GM12801 (cell line): ENCODE data around the gene WDR41.

ENCODE experiments used
- TF ChIP-seq, protein P1 (sequence below): IDR thresholded peaks from one replicate; pipeline ENCODE4 v1.5.1; 2011; ENCODE audit warnings: control low read depth; ENCODE audit not compliant: insufficient read length; ENCODE audit errors: extremely low read depth

The WDR41 gene

DNA sequence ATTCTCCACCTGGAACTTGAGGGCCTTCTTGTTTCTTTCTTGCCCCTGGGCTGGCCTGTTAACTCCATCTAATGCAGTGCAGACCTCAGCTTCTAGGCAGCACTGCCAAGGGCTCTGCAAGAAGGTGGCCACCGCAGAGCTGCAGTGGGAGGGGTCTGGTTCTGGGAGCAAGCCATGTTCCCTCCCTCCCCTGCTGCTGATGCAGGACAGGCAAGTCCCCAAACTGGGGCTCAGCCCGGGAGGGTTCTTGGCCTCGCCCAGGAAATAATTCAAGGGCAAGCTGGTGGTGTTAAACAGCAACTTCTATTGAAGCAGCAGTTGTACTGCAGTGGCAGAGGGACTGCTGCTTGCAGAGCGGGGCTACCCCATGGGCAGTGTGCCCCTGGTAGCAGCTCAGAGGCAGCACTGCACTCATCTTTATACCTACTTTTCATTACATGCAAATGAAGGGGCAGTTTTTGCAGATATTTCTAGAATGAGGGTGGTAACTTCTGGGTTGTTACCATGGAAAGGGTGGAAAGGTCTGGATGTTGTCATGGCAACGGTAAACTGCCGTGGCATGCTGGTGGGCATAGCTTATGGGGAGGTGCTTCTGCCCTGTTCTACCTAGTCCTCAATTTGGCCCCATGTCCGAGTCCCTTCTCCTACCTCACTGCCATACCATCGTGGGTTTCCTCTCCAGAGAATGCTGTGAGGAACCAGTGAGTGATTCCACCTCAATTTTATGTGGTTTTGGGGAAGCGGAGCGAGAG lies 82.1 kb downstream of the WDR41 start:
- TF ChIP-seq, protein P1, sequence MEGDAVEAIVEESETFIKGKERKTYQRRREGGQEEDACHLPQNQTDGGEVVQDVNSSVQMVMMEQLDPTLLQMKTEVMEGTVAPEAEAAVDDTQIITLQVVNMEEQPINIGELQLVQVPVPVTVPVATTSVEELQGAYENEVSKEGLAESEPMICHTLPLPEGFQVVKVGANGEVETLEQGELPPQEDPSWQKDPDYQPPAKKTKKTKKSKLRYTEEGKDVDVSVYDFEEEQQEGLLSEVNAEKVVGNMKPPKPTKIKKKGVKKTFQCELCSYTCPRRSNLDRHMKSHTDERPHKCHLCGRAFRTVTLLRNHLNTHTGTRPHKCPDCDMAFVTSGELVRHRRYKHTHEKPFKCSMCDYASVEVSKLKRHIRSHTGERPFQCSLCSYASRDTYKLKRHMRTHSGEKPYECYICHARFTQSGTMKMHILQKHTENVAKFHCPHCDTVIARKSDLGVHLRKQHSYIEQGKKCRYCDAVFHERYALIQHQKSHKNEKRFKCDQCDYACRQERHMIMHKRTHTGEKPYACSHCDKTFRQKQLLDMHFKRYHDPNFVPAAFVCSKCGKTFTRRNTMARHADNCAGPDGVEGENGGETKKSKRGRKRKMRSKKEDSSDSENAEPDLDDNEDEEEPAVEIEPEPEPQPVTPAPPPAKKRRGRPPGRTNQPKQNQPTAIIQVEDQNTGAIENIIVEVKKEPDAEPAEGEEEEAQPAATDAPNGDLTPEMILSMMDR, result no peak

DNA sequence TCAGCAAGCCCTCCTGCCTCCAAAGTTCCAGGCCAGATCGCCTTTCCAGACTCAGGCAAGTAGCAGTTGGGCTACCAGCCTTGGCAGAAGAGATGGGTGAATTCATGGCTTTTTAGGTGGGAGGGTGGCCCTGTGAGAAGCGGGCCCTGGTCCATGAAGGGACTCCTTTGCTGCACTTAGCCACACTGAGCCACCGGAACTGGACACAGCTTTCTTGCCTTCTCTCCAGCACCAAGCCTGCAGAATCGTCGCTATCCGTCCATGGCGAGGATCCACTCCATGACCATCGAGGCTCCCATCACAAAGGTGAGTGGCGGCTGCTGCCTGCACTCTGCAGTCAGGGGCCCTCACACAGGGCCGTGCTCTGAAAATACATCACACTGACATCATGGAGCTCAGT lies 85.0 kb downstream of the WDR41 start:
- TF ChIP-seq, protein P1, result no peak

DNA sequence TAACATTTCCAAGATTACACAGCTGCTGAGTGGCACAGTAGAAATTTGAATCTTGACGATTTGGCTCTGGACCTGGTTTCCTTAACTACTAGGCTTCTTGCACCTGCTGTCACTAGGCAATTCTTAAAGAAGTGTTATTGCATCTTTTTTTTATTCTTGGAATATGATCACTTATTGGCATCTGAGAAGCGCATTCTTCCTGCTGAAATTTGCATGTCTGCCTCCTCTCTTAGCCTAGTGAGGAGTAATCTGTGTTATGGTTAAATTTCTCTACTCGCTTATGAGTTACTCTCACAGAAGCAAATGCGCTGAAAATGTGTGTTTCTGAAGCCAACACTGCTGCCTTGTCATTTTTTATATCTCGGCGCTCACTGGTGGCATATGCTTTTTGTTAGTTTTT lies 89.3 kb downstream of the WDR41 start:
- TF ChIP-seq, protein P1, result no peak

DNA sequence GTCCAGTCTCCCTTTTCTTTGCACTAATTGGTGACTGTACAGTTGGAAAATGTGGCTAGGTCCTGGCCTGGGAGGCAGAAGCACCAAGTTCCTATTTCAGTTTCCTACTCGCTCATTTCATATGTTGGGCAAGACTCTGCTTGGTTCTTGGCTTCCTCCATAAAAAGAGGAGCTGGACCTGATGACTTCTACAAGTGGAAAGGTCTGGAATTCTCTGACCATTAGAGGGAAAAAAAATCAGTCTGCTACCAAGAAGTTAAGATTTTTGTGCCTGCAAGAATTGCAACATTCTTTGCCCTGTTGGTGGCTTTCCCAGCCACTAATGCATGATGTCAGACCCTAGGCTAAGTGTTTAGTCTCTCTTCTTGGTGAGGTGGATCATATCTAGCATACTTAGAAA lies 91.5 kb downstream of the WDR41 start:
- TF ChIP-seq, protein P1, result no peak

DNA sequence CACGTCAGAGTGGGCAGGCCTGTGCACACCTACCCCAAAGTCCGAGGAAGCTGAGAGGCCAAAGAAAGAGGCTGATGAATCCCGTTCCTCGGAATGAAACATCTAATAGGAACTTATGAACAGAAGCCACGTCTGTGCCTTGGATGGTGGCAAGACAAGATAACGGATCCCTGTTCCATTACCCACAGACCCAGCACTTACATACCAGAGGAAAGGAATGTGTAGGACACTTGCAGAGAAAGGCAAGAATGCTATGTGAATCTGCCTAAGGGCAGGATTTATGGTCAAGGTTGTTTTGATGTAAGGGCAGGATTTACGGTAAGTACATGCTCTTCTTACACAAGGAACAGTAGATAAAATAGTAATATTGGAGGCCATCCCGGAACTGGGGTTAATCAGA lies 93.2 kb downstream of the WDR41 start:
- TF ChIP-seq, protein P1, result no peak

DNA sequence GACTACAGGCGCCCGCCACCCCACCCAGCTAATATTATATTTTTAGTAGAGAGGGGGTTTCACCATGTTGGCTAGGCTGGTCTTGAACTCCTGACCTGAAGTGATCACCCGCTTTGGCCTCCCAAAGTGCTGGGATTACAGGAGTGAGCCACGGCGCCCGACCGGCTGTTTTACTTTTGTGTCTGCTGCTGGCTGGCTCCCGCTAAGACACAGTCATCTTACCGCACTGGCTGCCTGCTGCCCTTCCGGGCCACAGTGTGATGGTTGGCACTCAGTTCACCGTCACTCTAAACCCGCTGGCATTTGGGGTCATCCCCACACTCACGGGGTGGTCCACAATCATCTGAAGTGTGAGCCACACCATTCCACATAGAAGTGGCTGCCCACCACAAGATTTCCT lies 93.7 kb downstream of the WDR41 start:
- TF ChIP-seq, protein P1, result no peak

DNA sequence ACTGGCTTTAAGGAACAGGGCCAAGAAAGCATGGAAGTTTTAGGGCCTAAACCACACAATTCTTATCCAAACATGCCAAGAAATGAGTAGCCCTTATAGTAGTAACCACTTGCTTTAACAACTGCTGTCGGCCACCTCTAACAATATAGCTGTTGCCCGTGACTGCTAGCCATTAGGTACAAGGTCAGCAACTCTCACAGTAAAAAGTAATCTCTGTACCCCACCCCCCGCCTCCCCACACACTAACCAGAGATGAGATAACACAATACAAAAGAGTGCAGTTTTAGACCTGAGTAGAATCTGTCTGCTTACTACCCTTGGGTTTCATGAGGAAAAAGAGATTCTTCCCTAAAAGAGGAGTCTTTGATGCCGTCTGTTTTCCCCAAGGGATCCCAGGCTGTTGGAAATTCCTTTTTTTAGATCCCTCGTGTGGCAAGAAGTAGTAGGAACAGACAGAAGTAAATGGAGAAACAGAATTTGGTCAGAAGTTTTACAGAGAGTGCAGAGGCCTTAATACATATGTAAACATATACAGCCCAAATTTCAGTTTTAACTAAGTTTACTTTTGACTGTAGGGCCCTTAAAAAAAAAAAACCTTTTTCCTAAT lies 94.3 kb downstream of the WDR41 start:
- TF ChIP-seq, protein P1, result no peak
